H1 (cell line): Measurements from ENCODE around the gene PRKCA. TPM values are rescaled to one million over a fixed set of nuclear protein-coding genes. Genes with fewer than 3 reads are reported as not detected.

Experiments
- CTCF ChIA-PET: fragments of 300-600 bp; sonication (Branson Sonifier 250); formaldehyde crosslinking; loops from one replicate; lab custom pipeline; 2021; ENCODE audit not compliant: partially characterized antibody; lab: Charles Lee
- POLR2A ChIA-PET: fragments of 300-600 bp; sonication (Branson Sonifier 250); formaldehyde crosslinking; loops from one replicate; lab custom pipeline; 2021; ENCODE audit warnings: inconsistent platforms; ENCODE audit not compliant: partially characterized antibody; lab: Charles Lee
- DNase-seq, 2 experiments: peaks; one replicate each; pipeline versions ENCODE4 v3.0.0 to v3.0.0-alpha.2; 2010 to 2022; ENCODE audit warnings: low spot score in 2 of 2, low read depth in 1 of 2, mixed read lengths in 1 of 2
- FAIRE-seq: peaks from 2 replicates; lab custom pipeline; 2011; peaks lifted over from hg19 to GRCh38; lab: Jason Lieb, UNC
- H2AFZ ChIP-seq: 2 replicates; pipeline ENCODE4 v1.8.1; 2012; ENCODE audit warnings: low read length, inconsistent platforms
- H2AK5ac ChIP-seq: 2 replicates; pipeline ENCODE4 v1.6.1; 2013; ENCODE audit warnings: low read depth, low read length
- H2BK120ac ChIP-seq: replicated peaks from 2 replicates; pipeline ENCODE3; 2013; ENCODE audit warnings: low read depth, low read length, inconsistent platforms
- H2BK12ac ChIP-seq: 2 replicates; pipeline ENCODE4 v1.6.1; 2013; ENCODE audit warnings: low read depth, low read length
- H2BK15ac ChIP-seq: 2 replicates; pipeline ENCODE4 v1.6.1; 2013; ENCODE audit warnings: low read length
- H2BK20ac ChIP-seq: 2 replicates; pipeline ENCODE4 v1.6.1; 2013; ENCODE audit warnings: low read length
- H2BK5ac ChIP-seq: 2 replicates; pipeline ENCODE4 v1.6.1; 2013; ENCODE audit warnings: low read depth, low read length
- H3K14ac ChIP-seq: 2 replicates; pipeline ENCODE4 v1.6.1; 2013; ENCODE audit warnings: inconsistent platforms; ENCODE audit not compliant: insufficient read length
- H3K18ac ChIP-seq: 2 replicates; pipeline ENCODE4 v1.6.1; 2013; ENCODE audit warnings: low read length; ENCODE audit errors: extremely low read depth
- H3K23ac ChIP-seq: 2 replicates; pipeline ENCODE4 v1.6.1; 2013; ENCODE audit warnings: inconsistent platforms; ENCODE audit not compliant: insufficient read length
- H3K23me2 ChIP-seq: 2 replicates; pipeline ENCODE4 v1.6.1; 2013; ENCODE audit warnings: low read depth, low read length
- H3K27ac ChIP-seq: 2 replicates; pipeline ENCODE4 v1.6.1; 2011; ENCODE audit warnings: low read depth, low read length, inconsistent platforms
- H3K27me3 ChIP-seq, 4 experiments: replicated peaks in 1 of 4; 1 replicate in 1 of 4; 2 replicates in 3 of 4; pipeline versions ENCODE4 v1.6.1 to v1.8.1; 2011 to 2013; ENCODE audit warnings: low read length in 3 of 4, mild to moderate bottlenecking in 3 of 4, inconsistent platforms in 2 of 4, mixed read lengths in 2 of 4, moderate library complexity in 1 of 4; ENCODE audit not compliant: control insufficient read depth in 3 of 4, insufficient read depth in 3 of 4; ENCODE audit errors: extremely low read depth in 1 of 4
- H3K36me3 ChIP-seq, 4 experiments: 2 replicates each; pipeline versions ENCODE4 v1.6.1 to v1.8.1; 2011 to 2013; ENCODE audit warnings: mild to moderate bottlenecking in 4 of 4, low read length in 3 of 4, moderate library complexity in 2 of 4, control low read depth in 1 of 4, inconsistent platforms in 1 of 4; ENCODE audit not compliant: insufficient read depth in 4 of 4, control insufficient read depth in 2 of 4
- H3K4ac ChIP-seq: replicated peaks from 2 replicates; pipeline ENCODE3; 2013; ENCODE audit warnings: low read length, low read depth, mixed read lengths, inconsistent platforms; ENCODE audit not compliant: insufficient read length
- H3K4me1 ChIP-seq, 4 experiments: replicated peaks in 1 of 4; 1 replicate in 1 of 4; 2 replicates in 3 of 4; pipeline versions ENCODE4 v1.6.1 to v1.8.1; 2011 to 2013; ENCODE audit warnings: low read length in 3 of 4, inconsistent platforms in 2 of 4, mixed read lengths in 1 of 4; ENCODE audit not compliant: insufficient read depth in 4 of 4, control insufficient read depth in 3 of 4
- H3K4me2 ChIP-seq, 2 experiments: 2 replicates each; pipeline versions ENCODE4 v1.6.1 to v1.8.1; 2011 to 2013; ENCODE audit warnings: low read depth in 2 of 2, low read length in 2 of 2, control low read depth in 1 of 2, inconsistent platforms in 1 of 2, mild to moderate bottlenecking in 1 of 2; ENCODE audit not compliant: insufficient read depth in 1 of 2
- H3K4me3 ChIP-seq, 4 experiments: fragments of 200-600, 300-600 bp in 1 of 4; sonication (generic), shearing (Covaris generic), sonication (Bioruptor Twin) in 1 of 4; 2 replicates each; pipeline versions ENCODE4 v1.5.1 to v1.8.1; 2011 to 2016; ENCODE audit warnings: low read length in 4 of 4, low read depth in 3 of 4, control low read depth in 2 of 4, inconsistent platforms in 2 of 4, mild to moderate bottlenecking in 2 of 4, mixed read lengths in 1 of 4, moderate library complexity in 1 of 4; ENCODE audit not compliant: insufficient read depth in 2 of 4; ENCODE audit errors: extremely low read depth in 1 of 4
- H3K56ac ChIP-seq: replicated peaks from 2 replicates; pipeline ENCODE3; 2013; ENCODE audit warnings: low read depth, mild to moderate bottlenecking, mixed read lengths, low read length, inconsistent platforms; ENCODE audit not compliant: insufficient read length
- H3K79me1 ChIP-seq: 2 replicates; pipeline ENCODE4 v1.6.1; 2013; ENCODE audit warnings: low read depth, low read length, control low read depth
- H3K79me2 ChIP-seq, 2 experiments: 2 replicates each; pipeline versions ENCODE4 v1.6.1 to v1.8.1; 2012 to 2013; ENCODE audit warnings: low read length in 2 of 2, mild to moderate bottlenecking in 2 of 2, inconsistent platforms in 1 of 2; ENCODE audit not compliant: insufficient read depth in 2 of 2, control insufficient read depth in 1 of 2
- H3K9ac ChIP-seq, 4 experiments: replicated peaks in 1 of 4; 1 replicate in 1 of 4; 2 replicates in 3 of 4; pipeline versions ENCODE4 v1.6.1 to v1.8.1; 2011 to 2013; ENCODE audit warnings: low read depth in 3 of 4, low read length in 3 of 4, control low read depth in 2 of 4, mild to moderate bottlenecking in 2 of 4, moderate library complexity in 2 of 4, inconsistent platforms in 1 of 4; ENCODE audit errors: extremely low read depth in 1 of 4
- H3K9me3 ChIP-seq, 2 experiments: 2 replicates each; pipeline versions ENCODE4 v1.6.1 to v1.8.1; 2012 to 2013; ENCODE audit warnings: mild to moderate bottlenecking in 2 of 2, moderate library complexity in 2 of 2, control low read depth in 1 of 2, inconsistent platforms in 1 of 2, low read depth in 1 of 2, low read length in 1 of 2, mixed read lengths in 1 of 2; ENCODE audit not compliant: insufficient read depth in 2 of 2
- H4K20me1 ChIP-seq, 2 experiments: replicated peaks in 1 of 2; 2 replicates each; pipeline versions ENCODE3 to v1.8.1; 2011 to 2013; ENCODE audit warnings: inconsistent platforms in 2 of 2, low read length in 2 of 2, mild to moderate bottlenecking in 1 of 2; ENCODE audit not compliant: insufficient read depth in 2 of 2, control insufficient read depth in 1 of 2
- H4K5ac ChIP-seq: 2 replicates; pipeline ENCODE4 v1.6.1; 2013; ENCODE audit warnings: low read length, low read depth, mixed read lengths, inconsistent platforms; ENCODE audit not compliant: insufficient read length
- H4K8ac ChIP-seq: 2 replicates; pipeline ENCODE4 v1.8.0; 2013; ENCODE audit warnings: mild to moderate bottlenecking, moderate library complexity, low read length, inconsistent platforms; ENCODE audit not compliant: insufficient read depth; ENCODE audit errors: extremely low read depth
- H4K91ac ChIP-seq: replicated peaks from 2 replicates; pipeline ENCODE3; 2013; ENCODE audit warnings: low read length, mixed read lengths, inconsistent platforms; ENCODE audit not compliant: insufficient read length
- EGR1 ChIP-seq: IDR thresholded peaks from 2 replicates; pipeline ENCODE4 v1.6.1; 2011; ENCODE audit warnings: low read depth, low read length, borderline replicate concordance
- GABPA ChIP-seq: IDR thresholded peaks from 2 replicates; pipeline ENCODE4 v1.6.1; 2011; ENCODE audit warnings: mild to moderate bottlenecking, low read length, moderate library complexity, borderline replicate concordance; ENCODE audit not compliant: insufficient read depth
- GTF2F1 ChIP-seq: IDR thresholded peaks from 2 replicates; pipeline ENCODE4 v1.6.1; 2012; ENCODE audit warnings: low read depth, low read length, improper control_type of control experiment, borderline replicate concordance
- SAP30 ChIP-seq: fragments of 300-600 bp; sonication (generic); IDR thresholded peaks from 2 replicates; pipeline ENCODE4 v1.7.1; 2012; ENCODE audit warnings: low read length, moderate library complexity, mild to moderate bottlenecking, inconsistent platforms; ENCODE audit not compliant: insufficient read depth, insufficient replicate concordance
- TCF12 ChIP-seq: IDR thresholded peaks from 2 replicates; pipeline ENCODE4 v1.6.1; 2011; ENCODE audit warnings: low read depth, mild to moderate bottlenecking, low read length
- WGBS, 2 experiments: shearing (Covaris generic) in 1 of 2; methylation state at CpG; one replicate each; pipeline versions ENCODE4 v1.1.6 to v1.1.7; 2013 to 2015; ENCODE audit warnings: low lambda C conversion rate in 2 of 2, mixed read lengths in 2 of 2, inconsistent platforms in 1 of 2, low coverage in 1 of 2, missing lambda C conversion rate in 1 of 2; ENCODE audit not compliant: insufficient replicate concordance in 2 of 2, insufficient coverage in 1 of 2, insufficient read length in 1 of 2; ENCODE audit errors: extremely low coverage in 1 of 2, missing lambda C conversion rate in 1 of 2; 5-methylcytosine and 5-hydroxymethylcytosine counted together
- polyA plus RNA-seq, 7 experiments: library from polyadenylated mRNA; depleted of rRNA in 3 of 7; stranded (reverse) in 5 of 7; unstranded in 2 of 7; fragments of >200 nt in 5 of 7; fragments of 200-250 nt in 2 of 7; gene quantifications; 1 replicate in 5 of 7; 2 replicates in 1 of 7; 4 replicates in 1 of 7; pipeline versions ENCODE4 v1.2.1 to v1.2.3, GENCODE V29; 2011 to 2013; ENCODE audit warnings: missing spikeins in 2 of 7, mixed read lengths in 2 of 7
- total RNA-seq: library from RNA; stranded (reverse); fragmentation: NEBNext Ultra II Directional; extraction: Animal tissue kit (Norgen Biotek cat#: 25700); gene quantifications from 2 replicates; pipeline ENCODE4 v1.2.1, GENCODE V29; 2021

The PRKCA gene
- total and polyA plus RNA-seq, 2 of the 8 experiments (the other 6 are each of a cell fraction or from before 2014, with no cell fraction given) = 5.8 to 17.8 TPM

DNA sequence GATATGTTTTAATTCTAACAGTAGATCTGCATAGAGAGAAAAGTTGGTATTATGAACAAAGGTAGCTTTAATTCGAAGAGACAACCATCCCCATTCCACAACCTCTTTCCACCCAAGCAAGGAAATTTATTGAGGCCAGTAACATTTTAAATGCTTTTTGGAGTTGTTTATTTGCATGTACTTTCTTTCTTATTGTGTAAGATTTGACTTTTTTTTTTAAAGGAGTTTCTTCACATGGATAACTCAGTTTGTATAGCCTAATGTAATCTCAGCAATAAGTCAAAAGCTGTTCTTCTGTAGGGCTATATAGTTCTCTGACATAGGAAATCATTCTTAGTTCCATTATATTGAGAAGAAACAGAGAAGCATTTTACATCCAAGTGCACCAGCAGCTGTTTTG is 163.3 kb downstream of the PRKCA start:
- no peaks in the 10 kb centered on the region for H3K36me3 ChIP-seq
- FAIRE-seq = no peak
- H3K23ac ChIP-seq = no peak overlapping the region
- no peak overlapping the region for H3K27ac ChIP-seq
- no peak overlapping the region for H4K8ac ChIP-seq
- no peaks in the 10 kb centered on the region for H3K9me3 ChIP-seq
- no peak overlapping the region for H2BK15ac ChIP-seq
- no peak overlapping the region for H2BK20ac ChIP-seq
- H3K9ac ChIP-seq = no peak overlapping the region
- no peak overlapping the region for H3K4me3 ChIP-seq
- H3K79me2 ChIP-seq = no peaks in the 10 kb centered on the region
- 77% methylated on average over 1 of the region's 1 CpG; no CpG with 5 or more reads in 1 of the 2 experiments for WGBS, 2 experiments
- CTCF ChIA-PET = interaction anchor here (0.6 to 2.3 kb wide), 6 partner anchors 9 to 1494 kb away, joined by 3 to 5 read pairs (median 3); no protein-coding TSS in a partner anchor
- no peak overlapping the region for H2BK5ac ChIP-seq
- no peak for DNase-seq
- no peaks in the 10 kb centered on the region for H3K23me2 ChIP-seq
- no peak overlapping the region for H3K18ac ChIP-seq
- POLR2A ChIA-PET = no interaction called here
- 0 out of 2 replicates have a peak, but pooled peaks cover 2% of the 10 kb centered on the region for H3K79me1 ChIP-seq
- H2AFZ ChIP-seq = no peak overlapping the region
- no peak overlapping the region for H3K4me2 ChIP-seq
- H3K27me3 ChIP-seq = peaks cover 0 to 2% (median under 1%) of the 10 kb centered on the region in 4 experiments; a peak in 3 of 7 replicates
- peaks cover 0 to 5% of the 10 kb centered on the region in 2 experiments for H4K20me1 ChIP-seq
- no peak overlapping the region for H2BK120ac ChIP-seq
- H4K91ac ChIP-seq = no peak overlapping the region
- no peak overlapping the region for H2AK5ac ChIP-seq
- peaks cover 0 to 12% (median 8%) of the 10 kb centered on the region in 4 experiments; a peak in 6 of 7 replicates for H3K4me1 ChIP-seq
- H2BK12ac ChIP-seq = no peak overlapping the region
- no peak overlapping the region for H4K5ac ChIP-seq
- TF ChIP-seq EGR1 = no peak
- TF ChIP-seq SAP30 = no peak
- TF ChIP-seq GABPA = no peak
- TF ChIP-seq TCF12 = no peak
- no peak for TF ChIP-seq GTF2F1
- no peak overlapping the region for H3K14ac ChIP-seq
- H3K4ac ChIP-seq = no peak overlapping the region
- H3K56ac ChIP-seq = no peak overlapping the region
